ENCODE data around the gene C19orf12. TPM values are rescaled to one million over a fixed set of nuclear protein-coding genes. Genes with fewer than 3 reads are reported as not detected.

The C19orf12 gene
- total and polyA plus RNA-seq, 2 donors (not counting 3 experiments of a cell fraction or from before 2014, with no cell fraction given) = 20.4 to 22.9 TPM

DNA sequence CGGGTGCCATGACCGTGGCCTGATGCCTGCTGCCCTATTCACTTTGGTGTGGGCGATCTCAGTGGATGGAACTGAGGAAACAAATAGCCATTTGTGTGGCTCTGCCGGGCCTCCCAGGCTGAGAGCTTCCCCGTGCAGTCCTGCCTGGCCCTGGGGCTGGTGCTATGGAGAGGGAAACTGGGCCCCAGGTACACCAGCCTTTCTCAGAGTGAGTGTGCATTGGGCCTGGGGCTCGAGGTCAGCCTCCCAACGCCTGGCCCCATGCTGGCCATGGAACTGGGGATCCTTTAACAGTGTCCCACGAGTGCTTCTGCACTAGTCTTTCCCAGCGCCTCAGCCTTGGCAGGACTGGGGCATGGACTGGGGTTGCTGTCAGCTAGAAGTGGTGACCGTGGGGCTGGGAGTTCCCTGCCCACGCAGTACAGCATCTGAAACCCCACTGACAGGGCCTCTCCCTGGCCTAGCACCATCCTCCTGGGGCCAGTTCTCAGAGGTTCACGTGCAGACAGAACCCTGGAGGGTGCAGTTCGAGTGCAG lies 39.3 kb downstream of the C19orf12 start:
- BruUV-seq (replicated peaks) = no TSS peak

More for the DNA sequence above, 39.3 kb downstream of the C19orf12 start:
- Histone ChIP-seq H3K4me2 (ENCODE audit: insufficient read depth, low read length) (no peak overlapping the region), H3K9ac (replicated peaks; ENCODE audit: extremely low read depth, insufficient read depth, low read length) (no peak overlapping the region), H3K36me3 (ENCODE audit: control insufficient read depth in 2 of 2, extremely low read depth in 1 of 2, insufficient read depth in 2 of 2, low read length in 2 of 2) (peaks cover 0 to 14% of the 10 kb centered on the region in 2 experiments), H3K4me1 (ENCODE audit: control insufficient read depth, extremely low read depth, insufficient read depth, low read length) (peaks cover 5% of the 10 kb centered on the region), H3K4me3 (replicated peaks in 1 of 3; ENCODE audit: insufficient read depth in 1 of 3, low read depth in 1 of 3, low read length in 3 of 3) (no peak overlapping the region), H3K9me1 (replicated peaks; ENCODE audit: control insufficient read depth, extremely low read depth, insufficient read depth, low read length) (no peaks in the 10 kb centered on the region), H3K27ac (ENCODE audit: insufficient read depth, low read depth, low read length) (no peak overlapping the region), H3K9me3 (replicated peaks; ENCODE audit: control insufficient read depth, insufficient read depth, low read length) (no peaks in the 10 kb centered on the region), H4K20me1 (replicated peaks; ENCODE audit: control insufficient read depth, extremely low read depth, insufficient read depth, low read length) (no peaks in the 10 kb centered on the region), H3K79me2 (ENCODE audit: control insufficient read depth, insufficient read depth, low read length) (no peaks in the 10 kb centered on the region), H3K27me3 (ENCODE audit: control insufficient read depth in 2 of 2, insufficient read depth in 2 of 2, low read length in 2 of 2) (no peaks in the 10 kb centered on the region), H2AFZ (ENCODE audit: low read depth, low read length) (no peak overlapping the region)
- ChIA-PET POLR2A (no interaction called here), CTCF (interaction anchor here (1.0 kb wide), 1 partner anchor 41 kb away, joined by 3 read pairs; no protein-coding TSS in a partner anchor)
- FAIRE-seq (no peak), DNase-seq (ENCODE audit: low read depth, low spot score) (no peak)
- intact Hi-C loops (cut with micrococcal nuclease) (no loop called here), dilution Hi-C loops (cut with MboI; ENCODE audit: extremely low pct_ligation_motif_present, low sequenced_read_pairs) (no loop called here)
- TF ChIP-seq JUN (IDR thresholded peaks at IDR 0.05; ENCODE audit: borderline replicate concordance, insufficient read depth, insufficient read length, low read depth) (no peak), POLR2A (IDR thresholded peaks at IDR 0.05; ENCODE audit: low read depth, low read length) (no peak), GATA2 (IDR thresholded peaks at IDR 0.05; ENCODE audit: insufficient read depth, insufficient read length, low read depth, low read length) (no peak), POLR2AphosphoS5 (IDR thresholded peaks at IDR 0.05; ENCODE audit: insufficient read depth, low read depth, low read length) (no peak), EZH2 (IDR thresholded peaks at IDR 0.05; ENCODE audit: borderline replicate concordance, low read depth, low read length, severe bottlenecking) (no peak), MAX (IDR thresholded peaks at IDR 0.05; ENCODE audit: insufficient read depth, insufficient read length) (no peak), FOS (IDR thresholded peaks at IDR 0.05; ENCODE audit: borderline replicate concordance, insufficient read depth, low read length) (no peak), MYC (IDR thresholded peaks at IDR 0.05; ENCODE audit: low read depth, low read length) (no peak)
- TF ChIP-seq, protein P1, sequence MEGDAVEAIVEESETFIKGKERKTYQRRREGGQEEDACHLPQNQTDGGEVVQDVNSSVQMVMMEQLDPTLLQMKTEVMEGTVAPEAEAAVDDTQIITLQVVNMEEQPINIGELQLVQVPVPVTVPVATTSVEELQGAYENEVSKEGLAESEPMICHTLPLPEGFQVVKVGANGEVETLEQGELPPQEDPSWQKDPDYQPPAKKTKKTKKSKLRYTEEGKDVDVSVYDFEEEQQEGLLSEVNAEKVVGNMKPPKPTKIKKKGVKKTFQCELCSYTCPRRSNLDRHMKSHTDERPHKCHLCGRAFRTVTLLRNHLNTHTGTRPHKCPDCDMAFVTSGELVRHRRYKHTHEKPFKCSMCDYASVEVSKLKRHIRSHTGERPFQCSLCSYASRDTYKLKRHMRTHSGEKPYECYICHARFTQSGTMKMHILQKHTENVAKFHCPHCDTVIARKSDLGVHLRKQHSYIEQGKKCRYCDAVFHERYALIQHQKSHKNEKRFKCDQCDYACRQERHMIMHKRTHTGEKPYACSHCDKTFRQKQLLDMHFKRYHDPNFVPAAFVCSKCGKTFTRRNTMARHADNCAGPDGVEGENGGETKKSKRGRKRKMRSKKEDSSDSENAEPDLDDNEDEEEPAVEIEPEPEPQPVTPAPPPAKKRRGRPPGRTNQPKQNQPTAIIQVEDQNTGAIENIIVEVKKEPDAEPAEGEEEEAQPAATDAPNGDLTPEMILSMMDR (IDR thresholded peaks at IDR 0.05; ENCODE audit: extremely low read depth in 1 of 2, insufficient read depth in 1 of 2, low read depth in 1 of 2, low read length in 2 of 2) = no peak
